IPS DF 6.9 (cell line): ENCODE measurements around the gene GLE1.
"Not testable (repeated sequence)": the region's sequence is repeated elsewhere in the genome, so short reads cannot be mapped to it uniquely, and the experiment has no call there.

ENCODE experiments used
- DNase-seq: peaks from one replicate; pipeline ENCODE4 v3.0.0-alpha.2; 2013; ENCODE audit warnings: low read depth, low spot score
- H3K27ac ChIP-seq: one replicate; pipeline ENCODE4 v1.5.1; 2013; ENCODE audit warnings: low read length, control low read depth
- H3K27me3 ChIP-seq: 2 replicates; pipeline ENCODE4 v1.6.1; 2013; ENCODE audit warnings: mild to moderate bottlenecking, low read length; ENCODE audit not compliant: control insufficient read depth, insufficient read depth
- H3K36me3 ChIP-seq: 2 replicates; pipeline ENCODE4 v1.6.1; 2013; ENCODE audit warnings: low read length; ENCODE audit not compliant: control insufficient read depth, insufficient read depth
- H3K4me1 ChIP-seq: 2 replicates; pipeline ENCODE4 v1.6.1; 2013; ENCODE audit warnings: low read length; ENCODE audit not compliant: control insufficient read depth, insufficient read depth
- H3K4me3 ChIP-seq: 2 replicates; pipeline ENCODE4 v1.5.1; 2013; ENCODE audit warnings: mild to moderate bottlenecking, low read length
- H3K9me3 ChIP-seq: 2 replicates; pipeline ENCODE4 v1.6.1; 2013; ENCODE audit warnings: low read length, inconsistent platforms; ENCODE audit not compliant: control insufficient read depth, insufficient read depth
- WGBS: extraction: QIAGEN DNeasy Blood & Tissue Kit; methylation state at CpG from one replicate; pipeline ENCODE4 v1.1.7; 2013; ENCODE audit warnings: mixed read lengths, missing lambda C conversion rate; ENCODE audit not compliant: insufficient read length, insufficient coverage; 5-methylcytosine and 5-hydroxymethylcytosine counted together

Gene GLE1

DNA sequence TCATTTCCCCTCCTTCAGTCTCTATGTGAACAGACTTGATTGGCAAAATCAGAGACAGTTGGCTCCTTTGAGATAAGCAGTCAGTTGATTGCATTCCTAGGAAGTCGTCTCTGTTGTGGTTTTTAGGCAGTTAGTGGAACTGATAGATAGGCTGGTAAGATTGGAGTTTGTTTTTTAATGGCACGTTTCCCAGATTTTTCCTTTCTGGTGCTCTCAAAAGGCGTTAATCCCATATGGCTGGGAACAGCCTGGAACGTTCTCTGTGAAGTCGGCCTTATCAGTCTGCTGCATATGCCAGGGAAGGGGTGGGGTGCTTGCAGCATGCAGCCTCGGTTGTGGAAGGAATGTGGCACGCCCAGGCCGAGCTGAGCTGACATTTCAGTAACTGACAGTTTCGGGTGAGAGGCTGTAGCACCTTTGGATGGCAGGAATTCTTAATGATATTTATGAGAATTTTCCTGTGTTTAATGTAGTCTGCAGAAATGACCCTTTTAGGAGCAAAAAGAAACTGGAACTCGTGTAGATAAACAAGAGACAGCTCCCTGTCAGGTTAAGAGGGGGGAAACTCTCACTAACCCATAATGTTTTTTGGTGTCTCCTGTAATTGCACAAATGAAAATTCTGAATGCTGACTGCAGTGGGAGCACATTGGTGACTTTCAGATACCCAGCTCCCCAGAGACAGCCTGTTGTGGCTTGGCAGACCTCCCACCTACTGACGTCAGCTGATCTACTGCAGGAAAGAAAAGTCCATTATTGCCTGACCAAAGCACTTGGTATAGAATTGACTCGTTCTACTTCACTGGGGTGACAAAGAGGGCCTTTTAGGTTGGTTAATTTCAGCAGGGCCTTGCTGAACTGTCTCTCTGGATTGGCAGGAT is 54.2 kb downstream of the GLE1 start:
- Histone ChIP-seq H3K4me3 (no peak overlapping the region), H3K9me3 (no peaks in the 10 kb centered on the region), H3K4me1 (peaks cover 9% of the 10 kb centered on the region), H3K36me3 (no peaks in the 10 kb centered on the region), H3K27me3 (no peaks in the 10 kb centered on the region), H3K27ac (no peak overlapping the region)
- no peak for DNase-seq
- WGBS, result no CpG with 5 or more reads among the region's 12 CpGs

DNA sequence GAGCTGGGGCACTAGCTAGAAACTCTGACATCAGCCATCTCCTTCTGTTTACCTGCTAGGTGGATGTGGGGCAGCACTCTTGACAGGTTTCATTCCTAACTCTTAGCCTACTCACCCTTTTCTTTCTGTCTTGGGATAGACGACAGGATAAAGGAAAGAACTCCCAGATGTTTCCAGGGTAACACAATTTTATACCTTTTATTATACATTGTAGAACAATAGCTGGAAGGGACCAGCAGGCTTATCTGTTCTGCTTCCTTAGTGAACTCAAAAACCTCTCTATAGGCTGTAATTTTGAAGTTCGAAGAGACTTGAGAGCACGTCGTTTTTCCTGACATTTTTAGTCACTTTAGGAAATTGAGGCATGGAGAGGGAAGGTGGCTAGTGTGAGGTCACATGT is 61.1 kb downstream of the GLE1 start:
- no peak overlapping the region for H3K4me3 ChIP-seq
- WGBS, result no CpG with 5 or more reads among the region's 4 CpGs
- no peak overlapping the region for H3K27ac ChIP-seq
- DNase-seq, result no peak
- no peaks in the 10 kb centered on the region for H3K4me1 ChIP-seq
- H3K27me3 ChIP-seq, result no peaks in the 10 kb centered on the region
- H3K9me3 ChIP-seq, result no peaks in the 10 kb centered on the region
- H3K36me3 ChIP-seq, result peaks cover 8% of the 10 kb centered on the region; the same call in 1 of the 2 replicates

DNA sequence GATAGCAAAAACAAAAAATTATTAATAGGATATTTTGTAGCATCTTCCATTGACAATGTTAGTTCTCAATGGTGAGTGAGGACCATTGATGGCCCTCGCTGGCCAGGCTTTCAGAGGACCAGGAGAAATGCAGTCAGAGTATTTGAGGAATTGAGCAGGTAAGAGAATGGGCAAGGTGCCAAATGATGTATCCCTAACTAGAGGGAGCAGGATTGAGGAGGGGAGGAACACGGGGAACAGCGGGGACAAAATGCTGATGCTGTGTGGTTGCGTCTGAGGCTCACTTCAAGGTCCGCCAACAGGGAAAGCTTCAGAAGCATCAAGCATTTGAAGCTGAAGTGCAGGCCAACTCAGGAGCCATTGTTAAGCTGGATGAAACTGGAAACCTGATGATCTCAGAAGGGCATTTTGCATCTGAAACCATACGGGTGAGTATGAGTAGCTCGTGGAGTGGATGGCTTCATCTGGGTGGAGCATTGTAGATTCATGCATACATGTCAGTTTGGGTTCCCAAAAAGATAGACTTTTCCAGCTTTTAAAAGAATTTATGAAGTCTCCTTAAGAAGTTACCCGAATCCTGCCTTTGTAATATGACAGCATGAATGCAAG is 64.1 kb downstream of the GLE1 start:
- no peaks in the 10 kb centered on the region for H3K9me3 ChIP-seq
- DNase-seq, result no peak
- no peak overlapping the region for H3K27ac ChIP-seq
- WGBS, result no CpG with 5 or more reads among the region's 8 CpGs
- H3K4me3 ChIP-seq, result no peak overlapping the region
- no peaks in the 10 kb centered on the region for H3K27me3 ChIP-seq
- H3K36me3 ChIP-seq, result peaks cover 14% of the 10 kb centered on the region; the same call in 1 of the 2 replicates
- H3K4me1 ChIP-seq, result no peaks in the 10 kb centered on the region

DNA sequence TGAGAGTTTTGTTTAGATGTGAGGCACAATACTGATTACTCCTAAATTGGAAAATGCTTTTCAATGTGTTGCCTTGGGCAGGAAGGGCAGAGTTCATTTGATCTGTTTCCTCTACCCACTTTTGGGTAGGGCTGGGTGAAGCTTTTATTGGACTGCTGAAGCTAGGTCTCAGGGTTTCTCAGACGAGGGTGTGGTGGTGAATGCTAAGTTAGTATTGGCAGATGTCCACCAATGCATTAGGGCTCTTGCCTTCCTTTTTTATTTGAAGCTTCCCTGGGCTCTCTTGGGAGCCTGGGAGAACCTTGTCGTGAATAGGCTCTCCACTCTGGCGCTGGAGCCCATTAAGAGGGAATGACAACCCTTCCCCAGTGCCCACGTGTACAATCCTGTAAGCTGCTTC is 71.0 kb downstream of the GLE1 start:
- H3K27ac ChIP-seq, result no peak overlapping the region
- DNase-seq, result no peak

DNA sequence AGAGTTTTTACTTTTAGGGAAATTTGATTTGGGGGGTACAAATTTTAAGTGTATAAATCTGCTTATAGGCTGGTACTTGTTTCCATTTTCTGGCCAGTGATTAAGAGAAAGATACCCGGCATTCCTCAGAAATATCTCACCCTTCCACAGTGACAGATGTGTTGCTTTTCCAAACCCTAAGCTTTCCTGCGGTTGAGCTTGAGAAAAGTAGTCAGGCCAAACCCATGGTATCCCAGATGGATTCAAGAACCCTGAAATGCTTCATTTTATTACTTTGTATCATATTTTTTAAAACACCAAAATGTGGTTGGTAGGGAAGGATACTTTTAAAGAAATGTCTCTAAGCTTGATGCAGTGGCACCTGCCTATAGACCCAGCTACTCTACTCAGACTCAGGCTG is 71.4 kb downstream of the GLE1 start:
- Histone ChIP-seq H3K4me1 (no peaks in the 10 kb centered on the region), H3K27me3 (no peaks in the 10 kb centered on the region), H3K9me3 (no peaks in the 10 kb centered on the region), H3K27ac (no peak overlapping the region), H3K36me3 (peaks cover 38% of the 10 kb centered on the region), H3K4me3 (no peak overlapping the region)
- WGBS, result no CpG with 5 or more reads among the region's 2 CpGs
- DNase-seq, result no peak

More for the DNA sequence above, 71.0 kb downstream of the GLE1 start:
- Histone ChIP-seq H3K9me3 (no peaks in the 10 kb centered on the region), H3K4me3 (no peak overlapping the region), H3K4me1 (no peaks in the 10 kb centered on the region), H3K36me3 (peaks cover 35% of the 10 kb centered on the region), H3K27me3 (no peaks in the 10 kb centered on the region)
- no CpG with 5 or more reads among the region's 4 CpGs for WGBS

DNA sequence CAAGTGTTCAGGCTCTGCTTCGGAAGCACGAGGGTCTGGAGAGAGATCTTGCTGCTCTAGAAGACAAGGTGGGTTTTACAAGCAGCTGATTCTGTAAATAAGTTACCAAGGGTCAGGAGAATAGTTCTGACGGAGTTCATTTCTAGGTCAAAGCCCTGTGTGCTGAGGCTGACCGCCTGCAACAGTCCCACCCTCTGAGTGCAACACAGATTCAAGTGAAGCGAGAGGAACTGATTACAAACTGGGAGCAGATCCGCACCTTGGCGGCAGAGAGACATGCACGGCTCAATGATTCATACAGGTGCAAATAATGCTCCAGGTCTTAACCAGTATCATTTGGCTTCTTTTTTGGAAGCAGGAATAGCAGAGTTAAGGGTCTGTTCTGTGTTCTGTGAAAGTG is 72.7 kb downstream of the GLE1 start:
- Histone ChIP-seq H3K27me3 (no peaks in the 10 kb centered on the region), H3K27ac (no peak overlapping the region), H3K36me3 (peaks cover 40% of the 10 kb centered on the region), H3K4me3 (no peak overlapping the region), H3K9me3 (no peaks in the 10 kb centered on the region), H3K4me1 (no peaks in the 10 kb centered on the region)
- DNase-seq, result no peak
- no CpG with 5 or more reads among the region's 8 CpGs for WGBS

DNA sequence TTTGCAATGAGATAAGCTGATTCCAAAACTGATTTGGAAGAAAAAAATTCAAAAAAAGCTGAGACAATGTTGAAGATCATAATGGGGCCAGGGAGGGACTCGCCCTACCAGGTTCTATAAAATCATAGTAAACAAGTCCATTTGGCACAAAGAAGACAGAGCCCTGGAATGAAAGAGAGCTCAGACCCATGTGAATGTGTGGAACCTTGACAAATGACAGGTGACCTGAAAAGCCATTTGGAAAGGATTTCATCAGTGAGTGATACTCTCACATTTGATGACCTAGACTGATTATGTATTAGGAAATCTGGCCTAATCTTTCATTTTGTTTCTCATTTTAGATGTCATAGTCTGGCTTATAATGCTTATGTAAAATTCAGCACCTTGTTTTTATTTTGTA is 74.7 kb downstream of the GLE1 start:
- DNase-seq, result no peak
- H3K27ac ChIP-seq, result no peak overlapping the region
- no CpG with 5 or more reads among the region's 1 CpG for WGBS

DNA sequence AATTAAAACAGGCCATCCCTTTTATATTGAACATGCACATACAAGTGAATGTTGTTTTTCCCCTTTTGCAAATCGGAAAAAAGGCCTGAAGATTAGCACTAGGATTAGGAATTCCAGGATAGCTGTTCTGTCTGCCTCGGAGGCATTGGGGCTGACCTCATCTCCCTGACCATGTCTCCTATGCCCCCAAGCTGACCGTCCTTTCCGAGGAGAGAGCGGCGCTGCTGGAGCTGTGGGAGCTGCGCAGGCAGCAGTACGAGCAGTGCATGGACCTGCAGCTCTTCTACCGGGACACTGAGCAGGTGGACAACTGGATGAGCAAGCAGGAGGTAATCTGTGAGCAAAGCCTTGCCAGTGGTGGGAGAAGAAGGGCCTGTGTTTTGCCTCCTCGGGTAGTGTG is 76.2 kb downstream of the GLE1 start:
- Histone ChIP-seq H3K27me3 (no peaks in the 10 kb centered on the region), H3K4me1 (no peaks in the 10 kb centered on the region), H3K9me3 (no peaks in the 10 kb centered on the region), H3K4me3 (no peak overlapping the region), H3K36me3 (peaks cover 49% of the 10 kb centered on the region), H3K27ac (no peak overlapping the region)
- no peak for DNase-seq
- no CpG with 5 or more reads among the region's 10 CpGs for WGBS

More for the DNA sequence above, 74.7 kb downstream of the GLE1 start:
- Histone ChIP-seq H3K4me1 (no peaks in the 10 kb centered on the region), H3K27me3 (no peaks in the 10 kb centered on the region), H3K9me3 (no peaks in the 10 kb centered on the region), H3K36me3 (peaks cover 52% of the 10 kb centered on the region), H3K4me3 (no peak overlapping the region)

DNA sequence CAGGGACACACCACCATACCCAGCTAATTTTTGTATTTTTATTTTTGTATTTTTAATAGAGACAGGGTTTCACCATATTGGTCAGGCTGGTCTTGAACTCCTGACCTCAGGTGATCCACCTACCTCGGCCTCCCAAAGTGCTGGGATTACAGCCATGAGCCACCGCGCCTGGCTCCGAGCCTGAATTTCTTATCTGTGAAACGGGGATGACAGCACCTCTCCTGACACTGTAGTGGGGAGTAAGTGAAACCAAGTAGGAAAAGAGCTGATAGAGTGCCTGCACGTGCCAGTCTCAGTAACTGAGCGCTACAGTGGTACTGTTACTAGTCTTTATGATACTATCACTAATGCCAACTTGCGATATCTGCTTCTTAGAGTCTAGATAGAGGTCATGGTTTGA is 80.6 kb downstream of the GLE1 start:
- not testable (repeated sequence) for H3K4me1 ChIP-seq, DNase-seq, H3K4me3 ChIP-seq, H3K27me3 ChIP-seq, H3K27ac ChIP-seq, H3K9me3 ChIP-seq
- WGBS, result no CpG with 5 or more reads among the region's 8 CpGs
- H3K36me3 ChIP-seq, result peaks cover 42% of the 10 kb centered on the region

DNA sequence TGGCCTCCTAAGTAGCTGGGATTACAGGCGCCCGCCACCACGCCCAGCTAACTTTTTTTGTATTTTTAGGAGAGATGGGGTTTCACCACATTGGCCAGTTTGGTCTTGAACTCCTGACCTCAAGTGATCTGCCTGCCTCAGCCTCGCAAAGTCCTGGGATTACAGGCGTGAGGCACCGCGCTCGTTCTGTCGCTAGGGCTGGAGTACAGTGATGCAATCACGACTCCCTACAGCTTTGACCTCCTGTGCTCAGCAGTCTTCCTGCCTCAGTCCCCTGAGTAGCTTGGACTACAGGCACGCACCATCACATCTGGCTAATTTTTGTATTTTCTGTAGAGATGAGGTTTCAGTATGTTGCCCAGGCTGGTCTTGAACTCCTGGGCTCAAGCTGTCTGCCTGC is 82.4 kb downstream of the GLE1 start:
- WGBS, result no CpG with 5 or more reads among the region's 11 CpGs
- H3K4me3 ChIP-seq, DNase-seq, H3K9me3 ChIP-seq, H3K4me1 ChIP-seq, H3K27ac ChIP-seq, H3K27me3 ChIP-seq: not testable (repeated sequence)
- H3K36me3 ChIP-seq, result peaks cover 43% of the 10 kb centered on the region
